ENCODE results near the gene CXCR1.

GRCh38 chr2:218202266-218202665 lies 35.5 kb upstream of the CXCR1 start:
- TF ChIP-seq CTCF (IDR thresholded peaks at IDR 0.05), result no peak
- no peak for TF ChIP-seq POLR2AphosphoS5 (IDR thresholded peaks at IDR 0.05)
- TF ChIP-seq POLR2A (IDR thresholded peaks at IDR 0.05), result no peak
- no peak for TF ChIP-seq EP300 (IDR thresholded peaks at IDR 0.05)

Measured in gastroesophageal sphincter (tissue), 3 donors.